PFSK-1 (cell line): ENCODE results near the gene ABHD12.

Experiments used
- POLR2AphosphoS5 ChIP-seq: IDR thresholded peaks from 2 replicates; pipeline ENCODE4 v1.6.1; 2012; ENCODE audit warnings: low read depth, mild to moderate bottlenecking, control low read depth, low read length, moderate library complexity
- REST ChIP-seq, 2 experiments: IDR thresholded peaks; 2 replicates each; pipeline versions ENCODE4 v1.6.1 to v1.8.0; 2011 to 2012; ENCODE audit warnings: low read depth in 2 of 2, low read length in 2 of 2, control low read depth in 1 of 2, inconsistent platforms in 1 of 2, mild to moderate bottlenecking in 1 of 2, moderate library complexity in 1 of 2; ENCODE audit not compliant: insufficient read depth in 1 of 2
- TAF1 ChIP-seq: IDR thresholded peaks from 2 replicates; pipeline ENCODE4 v1.6.1; 2012; ENCODE audit warnings: low read length, control low read depth, borderline replicate concordance; ENCODE audit not compliant: insufficient read depth

GRCh38 chr20:25277941-25278521 is 112.6 kb downstream of the ABHD12 start:
- no peak for TF ChIP-seq POLR2AphosphoS5
- no peak for TF ChIP-seq TAF1
- TF ChIP-seq REST (IDR thresholded peaks at IDR 0.05; ENCODE audit: insufficient read depth in 1 of 2, low read depth in 2 of 2, low read length in 2 of 2) = no peak
